Fibroblast of villous mesenchyme (primary cell): ENCODE data around the gene DCC. TPM values are rescaled to one million over a fixed set of nuclear protein-coding genes. Genes with fewer than 3 reads are reported as not detected.

Source experiments
- DNase-seq: peaks from one replicate; pipeline ENCODE4 v3.0.0-alpha.2; 2010; ENCODE audit warnings: low read depth
- H3K4me3 ChIP-seq: 2 replicates; pipeline ENCODE4 v1.5.1; 2011; ENCODE audit warnings: low read depth, mild to moderate bottlenecking, low read length
- total RNA-seq: library from RNA; depleted of rRNA; stranded (reverse); fragments of >200 nt; gene quantifications from 2 replicates; pipeline ENCODE4 v1.2.3, GENCODE V29; 2012
- TF ChIP-seq, protein P1 (sequence below): IDR thresholded peaks from 2 replicates; pipeline ENCODE4 v1.5.1; 2012; ENCODE audit warnings: low read depth, mild to moderate bottlenecking, low read length; ENCODE audit not compliant: insufficient read depth

The DCC gene
- total RNA-seq, 1 donor: not detected

DNA sequence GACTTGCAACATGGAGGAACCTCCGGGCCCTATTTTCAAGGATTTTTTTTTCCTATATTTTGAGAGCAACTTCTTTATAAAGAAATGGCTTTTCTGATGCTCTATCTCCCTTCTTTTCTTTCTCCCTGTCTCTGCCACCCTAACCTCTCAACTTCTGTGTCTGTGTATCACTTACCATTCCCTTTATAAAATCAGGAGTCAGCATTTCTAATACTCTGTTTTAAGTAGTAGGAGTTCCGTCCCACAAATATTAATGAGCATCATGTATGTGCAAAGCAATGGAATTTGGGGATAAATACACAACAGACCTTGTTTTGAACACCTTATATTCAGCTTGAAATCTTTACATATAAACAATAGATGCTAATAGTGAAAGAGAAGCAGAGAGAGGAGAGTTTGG, 268.0 kb downstream of the DCC start:
- no peak overlapping the region for H3K4me3 ChIP-seq
- TF ChIP-seq, protein P1, sequence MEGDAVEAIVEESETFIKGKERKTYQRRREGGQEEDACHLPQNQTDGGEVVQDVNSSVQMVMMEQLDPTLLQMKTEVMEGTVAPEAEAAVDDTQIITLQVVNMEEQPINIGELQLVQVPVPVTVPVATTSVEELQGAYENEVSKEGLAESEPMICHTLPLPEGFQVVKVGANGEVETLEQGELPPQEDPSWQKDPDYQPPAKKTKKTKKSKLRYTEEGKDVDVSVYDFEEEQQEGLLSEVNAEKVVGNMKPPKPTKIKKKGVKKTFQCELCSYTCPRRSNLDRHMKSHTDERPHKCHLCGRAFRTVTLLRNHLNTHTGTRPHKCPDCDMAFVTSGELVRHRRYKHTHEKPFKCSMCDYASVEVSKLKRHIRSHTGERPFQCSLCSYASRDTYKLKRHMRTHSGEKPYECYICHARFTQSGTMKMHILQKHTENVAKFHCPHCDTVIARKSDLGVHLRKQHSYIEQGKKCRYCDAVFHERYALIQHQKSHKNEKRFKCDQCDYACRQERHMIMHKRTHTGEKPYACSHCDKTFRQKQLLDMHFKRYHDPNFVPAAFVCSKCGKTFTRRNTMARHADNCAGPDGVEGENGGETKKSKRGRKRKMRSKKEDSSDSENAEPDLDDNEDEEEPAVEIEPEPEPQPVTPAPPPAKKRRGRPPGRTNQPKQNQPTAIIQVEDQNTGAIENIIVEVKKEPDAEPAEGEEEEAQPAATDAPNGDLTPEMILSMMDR: no peak

DNA sequence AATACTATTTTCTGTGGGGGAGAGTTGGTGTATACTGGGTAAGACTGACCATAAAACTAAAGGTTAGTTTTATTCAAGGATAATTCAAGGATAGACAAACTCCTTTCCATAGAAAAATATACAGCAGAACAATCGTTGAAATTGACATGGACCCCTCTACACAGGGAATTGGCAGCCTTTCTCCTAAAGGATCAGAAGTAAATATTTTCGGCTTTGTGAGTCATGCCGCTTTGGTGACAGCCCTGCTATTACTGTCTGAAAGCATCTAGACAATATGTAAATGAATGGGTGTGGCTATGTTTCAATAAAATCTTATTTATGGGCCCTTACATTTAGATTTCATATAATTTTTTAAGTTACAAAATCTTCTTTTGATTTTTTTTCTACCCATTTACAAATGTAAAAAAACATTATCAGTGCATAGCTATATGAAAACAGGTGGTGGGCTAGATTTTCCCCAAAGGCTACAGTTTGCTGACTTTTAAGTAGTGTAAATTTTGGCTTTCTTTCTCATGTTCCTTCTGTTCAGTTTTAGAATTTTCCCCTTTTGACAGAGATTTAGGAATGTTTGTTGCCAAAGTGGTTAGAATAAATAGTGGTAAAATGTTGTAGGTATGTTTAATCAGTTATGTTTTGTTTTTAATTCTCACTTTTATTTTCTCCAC, 270.6 kb downstream of the DCC start:
- TF ChIP-seq, protein P1: no peak
- no peak for DNase-seq
- H3K4me3 ChIP-seq: no peak overlapping the region

More for the DNA sequence above, 268.0 kb downstream of the DCC start:
- DNase-seq: no peak

DNA sequence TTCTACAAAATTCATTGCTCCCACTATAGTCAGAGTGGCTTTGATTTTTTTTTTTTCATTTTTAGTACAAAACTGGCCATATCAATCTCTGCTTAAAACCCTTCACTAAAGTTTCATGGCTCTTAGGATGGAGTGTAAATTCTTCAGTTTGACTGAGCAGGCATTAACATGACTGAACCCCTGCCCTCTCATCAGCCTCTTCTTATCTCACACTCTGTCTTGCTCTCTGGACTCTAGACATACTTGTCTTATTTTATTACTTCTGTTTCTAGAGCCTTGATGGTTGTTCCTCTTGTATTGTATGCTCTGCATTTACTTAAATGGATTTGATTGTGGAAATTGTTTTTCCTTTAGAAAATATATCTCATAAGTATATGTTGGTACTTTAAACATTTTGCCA, 272.4 kb downstream of the DCC start:
- DNase-seq: no peak
- TF ChIP-seq, protein P1: no peak

DNA sequence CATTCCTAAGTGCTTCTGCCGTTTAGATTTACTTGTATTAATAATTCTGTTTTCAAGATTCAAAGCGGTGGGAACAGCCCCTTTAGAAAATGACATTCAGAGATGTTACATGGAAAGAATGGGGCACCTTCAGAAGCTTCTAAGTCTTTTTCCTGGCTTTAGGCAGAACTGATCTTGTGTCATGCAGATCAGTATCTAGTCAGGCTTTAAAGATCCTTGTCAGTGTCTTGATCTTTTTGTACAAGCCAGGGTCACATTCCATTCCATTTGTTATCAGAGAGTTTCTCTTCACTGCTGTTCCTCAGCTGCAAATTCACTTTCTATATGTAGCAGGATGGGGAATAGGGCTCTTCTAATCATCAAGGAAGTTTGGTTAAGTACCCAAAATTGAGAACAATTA, 275.3 kb downstream of the DCC start:
- H3K4me3 ChIP-seq: no peak overlapping the region
- TF ChIP-seq, protein P1: no peak
- no peak for DNase-seq

More for the DNA sequence above, 272.4 kb downstream of the DCC start:
- no peak overlapping the region for H3K4me3 ChIP-seq

DNA sequence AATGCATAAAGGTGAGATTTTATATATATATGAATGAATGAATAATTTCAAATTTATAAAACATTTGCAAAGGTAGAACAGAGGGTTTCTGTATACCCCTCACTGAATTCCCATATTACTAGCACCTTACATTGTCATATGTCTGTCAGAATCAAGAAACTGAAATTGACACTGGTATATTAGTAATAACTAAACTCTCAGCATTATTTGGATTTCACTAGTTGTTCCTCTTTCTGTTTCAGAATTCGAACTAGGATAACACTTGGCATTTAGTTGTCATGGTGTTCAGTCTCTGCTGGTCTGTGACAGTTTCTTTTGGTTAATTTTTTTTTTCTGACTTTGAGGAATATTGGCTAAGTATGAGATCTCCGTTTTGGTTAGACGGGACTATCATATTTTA, 275.9 kb downstream of the DCC start:
- TF ChIP-seq, protein P1: no peak
- DNase-seq: no peak
- no peak overlapping the region for H3K4me3 ChIP-seq

DNA sequence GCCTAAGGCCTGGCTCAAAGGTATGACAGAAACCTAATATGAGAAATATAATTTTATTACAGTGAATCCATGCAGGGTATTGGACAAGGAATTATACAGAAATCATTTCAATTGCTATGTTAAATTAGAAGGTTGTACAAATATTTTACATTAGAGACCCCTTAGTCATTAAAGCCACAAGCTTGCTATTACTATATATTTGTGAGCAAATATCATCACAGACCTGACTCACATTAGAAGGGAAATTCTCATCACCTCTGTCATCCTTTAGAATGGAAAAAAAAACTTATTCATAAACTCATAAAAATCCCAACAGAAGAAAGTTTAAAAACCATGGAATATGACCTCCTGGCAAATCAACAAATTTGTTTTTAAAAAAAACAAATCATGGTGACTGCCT, 277.9 kb downstream of the DCC start:
- TF ChIP-seq, protein P1: no peak
- no peak for DNase-seq
- H3K4me3 ChIP-seq: no peak overlapping the region

DNA sequence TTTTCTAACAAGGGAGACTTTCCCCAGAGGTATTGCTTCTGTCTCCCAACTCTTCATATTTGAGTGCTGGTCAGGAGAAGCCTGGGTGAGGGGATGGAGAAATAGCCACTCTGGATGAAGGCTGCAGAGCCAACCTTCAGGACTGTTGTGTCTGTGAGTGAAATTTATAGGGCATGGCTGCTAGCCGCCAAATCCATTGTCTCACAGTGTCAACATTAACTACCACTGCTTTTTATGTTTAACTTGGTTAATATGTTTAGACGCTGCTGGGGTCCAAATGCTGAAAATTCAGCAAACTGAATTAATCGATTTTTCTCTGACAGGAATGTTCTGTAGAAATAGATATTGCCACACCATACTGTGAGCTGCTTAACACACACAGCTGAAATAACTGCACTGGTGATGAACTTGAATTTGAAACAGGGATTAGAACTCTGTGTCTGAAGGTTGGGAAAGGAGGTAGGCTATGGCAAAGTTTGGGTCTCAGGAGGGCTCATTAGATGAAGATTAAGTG, 281.0 kb downstream of the DCC start:
- H3K4me3 ChIP-seq: no peak overlapping the region
- no peak for DNase-seq
- TF ChIP-seq, protein P1: no peak
